ENCODE measurements around the gene TDRD9. TPM values are rescaled to one million over a fixed set of nuclear protein-coding genes. Genes with fewer than 3 reads are reported as not detected.

TDRD9 gene
- total and polyA plus RNA-seq, 2 experiments from 2014 or later, result 0.73 to 1.3 TPM

DNA sequence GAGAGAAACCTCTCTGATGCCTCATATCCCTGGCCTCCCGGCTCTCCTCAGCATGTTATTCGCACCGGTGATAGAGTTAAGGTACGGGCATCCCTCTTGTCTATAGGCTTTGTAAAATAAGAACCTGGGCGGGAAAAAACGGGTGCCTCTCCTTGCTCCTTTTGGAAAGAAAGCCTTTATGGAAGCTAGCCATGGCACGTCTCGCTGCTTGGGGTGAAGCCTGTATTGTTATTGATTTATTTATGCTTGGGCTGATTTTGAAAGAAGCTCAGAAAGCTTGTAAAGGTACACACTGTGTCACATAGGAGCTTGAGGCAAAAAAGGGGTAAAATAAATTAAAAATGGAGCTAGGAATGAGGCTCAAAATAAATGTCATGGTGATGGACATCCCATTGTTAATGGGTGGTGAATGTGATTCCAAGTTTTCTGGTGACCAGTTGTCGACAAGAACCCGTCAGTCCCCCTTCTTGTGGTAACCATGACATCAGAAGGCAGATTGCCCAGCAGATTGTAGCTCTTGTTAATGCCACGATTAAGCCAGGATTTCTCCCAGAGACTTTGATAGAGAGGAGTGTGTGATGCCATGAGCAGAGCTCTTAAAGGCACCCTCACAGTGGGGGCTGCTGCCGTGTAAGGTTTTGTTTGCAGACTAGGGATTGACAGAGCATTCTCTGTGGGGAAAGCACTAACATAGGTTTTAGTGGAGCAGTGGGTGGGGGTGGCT is 106.9 kb downstream of the TDRD9 start:
- no peak for TF ChIP-seq EZH2 (IDR thresholded peaks at IDR 0.05; ENCODE audit: borderline replicate concordance)
- no peak for TF ChIP-seq EZH2phosphoT487 (IDR thresholded peaks at IDR 0.05; ENCODE audit: low read depth, severe bottlenecking, unreplicated experiment)
- TF ChIP-seq, protein P1, sequence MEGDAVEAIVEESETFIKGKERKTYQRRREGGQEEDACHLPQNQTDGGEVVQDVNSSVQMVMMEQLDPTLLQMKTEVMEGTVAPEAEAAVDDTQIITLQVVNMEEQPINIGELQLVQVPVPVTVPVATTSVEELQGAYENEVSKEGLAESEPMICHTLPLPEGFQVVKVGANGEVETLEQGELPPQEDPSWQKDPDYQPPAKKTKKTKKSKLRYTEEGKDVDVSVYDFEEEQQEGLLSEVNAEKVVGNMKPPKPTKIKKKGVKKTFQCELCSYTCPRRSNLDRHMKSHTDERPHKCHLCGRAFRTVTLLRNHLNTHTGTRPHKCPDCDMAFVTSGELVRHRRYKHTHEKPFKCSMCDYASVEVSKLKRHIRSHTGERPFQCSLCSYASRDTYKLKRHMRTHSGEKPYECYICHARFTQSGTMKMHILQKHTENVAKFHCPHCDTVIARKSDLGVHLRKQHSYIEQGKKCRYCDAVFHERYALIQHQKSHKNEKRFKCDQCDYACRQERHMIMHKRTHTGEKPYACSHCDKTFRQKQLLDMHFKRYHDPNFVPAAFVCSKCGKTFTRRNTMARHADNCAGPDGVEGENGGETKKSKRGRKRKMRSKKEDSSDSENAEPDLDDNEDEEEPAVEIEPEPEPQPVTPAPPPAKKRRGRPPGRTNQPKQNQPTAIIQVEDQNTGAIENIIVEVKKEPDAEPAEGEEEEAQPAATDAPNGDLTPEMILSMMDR (IDR thresholded peaks at IDR 0.05; ENCODE audit: poor library complexity), result no peak
- no peak overlapping the region for H3K4me2 ChIP-seq
- WGBS (ENCODE audit: low lambda C conversion rate, missing lambda C conversion rate), result 76% methylated on average over 12 of the region's 12 CpGs
- no peak overlapping the region for H3K27ac ChIP-seq
- no peaks in the 10 kb centered on the region for H4K20me1 ChIP-seq (ENCODE audit: insufficient read depth, poor library complexity, severe bottlenecking)
- H3K4me3 ChIP-seq, result no peak overlapping the region
- no peak overlapping the region for H2AFZ ChIP-seq
- H3K79me2 ChIP-seq, result no peaks in the 10 kb centered on the region
- H3K36me3 ChIP-seq (replicated peaks; ENCODE audit: insufficient read depth, low read depth), result no peaks in the 10 kb centered on the region
- no peaks in the 10 kb centered on the region for H3K9me3 ChIP-seq (ENCODE audit: low read depth)
- DNase-seq (ENCODE audit: low spot score), result no peak
- no peaks in the 10 kb centered on the region for H3K9me2 ChIP-seq (replicated peaks; ENCODE audit: insufficient read depth)
- no peaks in the 10 kb centered on the region for H3K27me3 ChIP-seq
- H3K4me1 ChIP-seq (ENCODE audit: insufficient read depth), result no peaks in the 10 kb centered on the region

DNA sequence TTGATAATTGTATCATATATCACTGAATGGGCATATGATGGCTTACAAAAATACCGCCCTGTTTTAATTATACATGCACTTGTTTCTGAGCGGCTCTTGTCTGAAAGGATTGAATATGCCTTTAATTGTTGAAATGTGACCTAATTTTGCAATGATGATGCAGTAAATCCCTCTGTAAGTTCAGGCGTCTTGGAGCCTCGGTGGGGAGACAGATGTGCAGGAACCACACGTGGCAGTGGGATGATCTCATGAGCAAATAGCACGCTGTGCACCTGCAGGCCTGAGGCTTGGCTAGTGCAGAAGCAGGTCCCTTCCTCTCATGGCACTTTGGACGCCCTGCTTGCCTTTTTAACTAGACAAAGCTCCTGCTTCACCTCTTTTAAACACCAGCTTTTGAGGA is 108.0 kb downstream of the TDRD9 start:
- H2AFZ ChIP-seq, result no peak overlapping the region
- TF ChIP-seq EZH2phosphoT487 (IDR thresholded peaks at IDR 0.05; ENCODE audit: low read depth, severe bottlenecking, unreplicated experiment) (no peak), EZH2 (IDR thresholded peaks at IDR 0.05; ENCODE audit: borderline replicate concordance) (no peak)
- no peaks in the 10 kb centered on the region for H4K20me1 ChIP-seq (ENCODE audit: insufficient read depth, poor library complexity, severe bottlenecking)
- no peak overlapping the region for H3K27ac ChIP-seq
- 74% methylated on average over 7 of the region's 7 CpGs for WGBS (ENCODE audit: low lambda C conversion rate, missing lambda C conversion rate)
- no peaks in the 10 kb centered on the region for H3K36me3 ChIP-seq (replicated peaks; ENCODE audit: insufficient read depth, low read depth)
- H3K4me1 ChIP-seq (ENCODE audit: insufficient read depth), result no peaks in the 10 kb centered on the region
- no peaks in the 10 kb centered on the region for H3K79me2 ChIP-seq
- H3K9me2 ChIP-seq (replicated peaks; ENCODE audit: insufficient read depth), result no peaks in the 10 kb centered on the region
- no peaks in the 10 kb centered on the region for H3K9me3 ChIP-seq (ENCODE audit: low read depth)
- DNase-seq (ENCODE audit: low spot score), result no peak
- no peak overlapping the region for H3K4me3 ChIP-seq
- no peaks in the 10 kb centered on the region for H3K27me3 ChIP-seq
- H3K4me2 ChIP-seq, result no peak overlapping the region

DNA sequence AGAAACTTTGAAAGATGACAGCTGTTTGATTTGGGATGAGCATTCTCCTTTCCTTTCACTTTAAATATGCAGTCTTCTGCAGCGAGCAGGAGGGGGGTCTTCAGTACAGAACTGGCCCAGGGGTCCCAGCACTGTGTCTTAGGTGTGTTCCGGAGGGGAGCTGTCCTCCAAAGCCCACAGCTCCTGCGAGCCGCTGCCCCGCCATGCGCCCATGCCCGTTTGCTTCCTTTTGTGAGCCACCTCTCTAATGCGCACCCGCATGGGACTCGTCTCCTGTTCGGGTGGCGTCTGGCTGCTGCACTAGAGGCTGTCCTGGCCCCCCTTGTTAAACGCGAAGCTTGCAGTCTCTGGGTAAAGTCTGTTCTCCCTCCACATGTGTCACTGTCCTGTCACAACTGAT is 108.8 kb downstream of the TDRD9 start:
- 80% methylated on average over 14 of the region's 14 CpGs for WGBS (ENCODE audit: low lambda C conversion rate, missing lambda C conversion rate)
- H3K4me1 ChIP-seq (ENCODE audit: insufficient read depth), result no peaks in the 10 kb centered on the region

DNA sequence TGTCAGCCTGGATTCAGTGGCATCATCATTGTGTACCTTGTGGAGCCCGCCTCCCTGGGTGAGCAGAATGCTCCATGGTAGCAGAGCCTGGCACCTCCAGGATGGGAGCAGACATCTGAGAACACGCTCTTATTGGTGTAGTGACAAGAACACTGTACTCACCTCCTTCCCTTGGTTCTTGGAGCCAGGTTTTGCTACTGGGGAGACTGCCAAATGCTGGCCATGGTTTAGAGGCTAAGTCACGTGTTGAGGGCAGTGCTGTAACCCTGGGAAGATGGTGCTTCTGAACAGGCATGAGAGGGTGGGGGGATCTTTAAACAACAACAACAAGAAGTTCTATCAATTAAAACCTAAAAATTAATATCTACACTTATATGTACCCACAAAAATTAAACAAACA is 109.6 kb downstream of the TDRD9 start:
- H3K4me2 ChIP-seq, result no peak overlapping the region
- H3K27me3 ChIP-seq, result no peaks in the 10 kb centered on the region
- H3K4me3 ChIP-seq, result no peak overlapping the region
- TF ChIP-seq, protein P1 (IDR thresholded peaks at IDR 0.05; ENCODE audit: poor library complexity), result no peak
- no peak for TF ChIP-seq EZH2phosphoT487 (IDR thresholded peaks at IDR 0.05; ENCODE audit: low read depth, severe bottlenecking, unreplicated experiment)
- no peak for TF ChIP-seq EZH2 (IDR thresholded peaks at IDR 0.05; ENCODE audit: borderline replicate concordance)
- H4K20me1 ChIP-seq (ENCODE audit: insufficient read depth, poor library complexity, severe bottlenecking), result no peaks in the 10 kb centered on the region
- no peaks in the 10 kb centered on the region for H3K4me1 ChIP-seq (ENCODE audit: insufficient read depth)
- H3K79me2 ChIP-seq, result no peaks in the 10 kb centered on the region
- DNase-seq (ENCODE audit: low spot score), result no peak
- no peaks in the 10 kb centered on the region for H3K9me3 ChIP-seq (ENCODE audit: low read depth)
- no peaks in the 10 kb centered on the region for H3K36me3 ChIP-seq (replicated peaks; ENCODE audit: insufficient read depth, low read depth)
- no peak overlapping the region for H3K27ac ChIP-seq
- no peaks in the 10 kb centered on the region for H3K9me2 ChIP-seq (replicated peaks; ENCODE audit: insufficient read depth)
- WGBS (ENCODE audit: low lambda C conversion rate, missing lambda C conversion rate), result 92% methylated on average over 3 of the region's 3 CpGs
- H2AFZ ChIP-seq, result no peak overlapping the region

More for the DNA sequence above, 108.8 kb downstream of the TDRD9 start:
- no peaks in the 10 kb centered on the region for H3K27me3 ChIP-seq
- no peaks in the 10 kb centered on the region for H3K79me2 ChIP-seq
- no peak overlapping the region for H2AFZ ChIP-seq
- no peaks in the 10 kb centered on the region for H3K36me3 ChIP-seq (replicated peaks; ENCODE audit: insufficient read depth, low read depth)
- H3K4me3 ChIP-seq, result no peak overlapping the region
- no peak overlapping the region for H3K27ac ChIP-seq
- no peaks in the 10 kb centered on the region for H4K20me1 ChIP-seq (ENCODE audit: insufficient read depth, poor library complexity, severe bottlenecking)
- TF ChIP-seq, protein P1 (IDR thresholded peaks at IDR 0.05; ENCODE audit: poor library complexity), result no peak
- no peak for TF ChIP-seq EZH2phosphoT487 (IDR thresholded peaks at IDR 0.05; ENCODE audit: low read depth, severe bottlenecking, unreplicated experiment)
- TF ChIP-seq EZH2 (IDR thresholded peaks at IDR 0.05; ENCODE audit: borderline replicate concordance), result no peak
- DNase-seq (ENCODE audit: low spot score), result no peak
- no peaks in the 10 kb centered on the region for H3K9me2 ChIP-seq (replicated peaks; ENCODE audit: insufficient read depth)
- no peaks in the 10 kb centered on the region for H3K9me3 ChIP-seq (ENCODE audit: low read depth)
- H3K4me2 ChIP-seq, result no peak overlapping the region

All from hepatocyte (in vitro differentiated cells).